Transverse colon (tissue), 4 donors: ENCODE data around the gene KPNB1. TPM values are rescaled to one million over a fixed set of nuclear protein-coding genes. Genes with fewer than 3 reads are reported as not detected.

Experiments
- DNase-seq: peaks from one replicate; pipeline ENCODE4 v3.0.0-alpha.2; 2019
- H3K27ac ChIP-seq, 4 donors: fragments of 200-600 bp; sonication (generic); 2 replicates each; pipeline ENCODE4 v1.5.1; 2016 to 2018; ENCODE audit warnings: inconsistent platforms in 4 of 4
- H3K27me3 ChIP-seq: fragments of 200-600 bp; sonication (generic); 2 replicates; pipeline ENCODE4 v1.5.1; 2017; ENCODE audit warnings: inconsistent platforms
- H3K36me3 ChIP-seq, 4 donors: fragments of 200-600 bp; sonication (generic); 2 replicates each; pipeline ENCODE4 v1.5.1; 2017 to 2019; ENCODE audit warnings: inconsistent platforms in 4 of 4
- H3K4me1 ChIP-seq, 4 donors: fragments of 200-600 bp; sonication (generic); 2 replicates each; pipeline ENCODE4 v1.5.1; 2017 to 2020; ENCODE audit warnings: inconsistent platforms in 4 of 4
- H3K4me3 ChIP-seq, 4 donors: fragments of 200-600 bp; sonication (generic); 1 replicate in 1 of 4; 2 replicates in 3 of 4; pipeline versions ENCODE4 v1.5.1 to v1.6.1; 2017 to 2019; ENCODE audit warnings: inconsistent platforms in 4 of 4
- H3K9me3 ChIP-seq, 2 donors: fragments of 200-600 bp; sonication (generic); 2 replicates each; pipeline ENCODE4 v1.5.1; 2017 to 2019; ENCODE audit warnings: inconsistent platforms in 2 of 2
- EP300 ChIP-seq: sonication (generic); formaldehyde crosslinking; IDR thresholded peaks from one replicate; pipeline ENCODE4 v1.6.1; 2017; ENCODE audit warnings: antibody characterized with exemption, low read depth
- POLR2A ChIP-seq: fragments of 450-650 bp; IDR thresholded peaks from one replicate; pipeline ENCODE4 v1.6.1; 2016; ENCODE audit warnings: antibody characterized with exemption, mild to moderate bottlenecking, moderate library complexity
- POLR2AphosphoS5 ChIP-seq, 3 donors: sonication (generic); formaldehyde crosslinking; IDR thresholded peaks; one replicate each; pipeline ENCODE4 v1.6.1; 2016; ENCODE audit warnings: antibody characterized with exemption in 3 of 3
- WGBS, 2 donors: methylation state at CpG; one replicate each; pipeline ENCODE4 v1.1.5; 2018; ENCODE audit warnings: low coverage in 1 of 2; 5-methylcytosine and 5-hydroxymethylcytosine counted together
- in situ Hi-C, 4 donors: fragments of 200-750 bp; cut with MboI; loops; one replicate each; pipeline versions ENCODE4 v1.15.0 to v1.15.1; 2017; ENCODE audit warnings: low sequenced_read_pairs in 3 of 4, low pct_ligation_motif_present in 1 of 4, low pct_unique_long_range_greater_than_20kb in 1 of 4
- intact Hi-C: fragments of 100-400 bp; cut with DNase I; formaldehyde crosslinking; loops from one replicate; pipeline ENCODE4 v1.15.1; 2023; ENCODE audit warnings: low total_unique reads
- total RNA-seq, 4 donors: library from RNA; depleted of rRNA; stranded (reverse); fragments of >200 nt; gene quantifications; one replicate each; pipeline ENCODE4 v1.1.0, GENCODE V29; 2016
- TF ChIP-seq, protein P1 (sequence below), 5 experiments: fragments of 200-600 bp in 3 of 5; fragments of 450-650 bp in 2 of 5; sonication (generic) in 3 of 5; IDR thresholded peaks; 1 replicate in 2 of 5; 2 replicates in 3 of 5; pipeline ENCODE4 v1.5.1; 2016 to 2017; ENCODE audit warnings: antibody characterized with exemption in 5 of 5, inconsistent platforms in 3 of 5, mild to moderate bottlenecking in 2 of 5, moderate library complexity in 1 of 5

Gene KPNB1
- total RNA-seq, 4 donors from 2014 or later, result 39.2 to 176 (median 133) TPM

DNA sequence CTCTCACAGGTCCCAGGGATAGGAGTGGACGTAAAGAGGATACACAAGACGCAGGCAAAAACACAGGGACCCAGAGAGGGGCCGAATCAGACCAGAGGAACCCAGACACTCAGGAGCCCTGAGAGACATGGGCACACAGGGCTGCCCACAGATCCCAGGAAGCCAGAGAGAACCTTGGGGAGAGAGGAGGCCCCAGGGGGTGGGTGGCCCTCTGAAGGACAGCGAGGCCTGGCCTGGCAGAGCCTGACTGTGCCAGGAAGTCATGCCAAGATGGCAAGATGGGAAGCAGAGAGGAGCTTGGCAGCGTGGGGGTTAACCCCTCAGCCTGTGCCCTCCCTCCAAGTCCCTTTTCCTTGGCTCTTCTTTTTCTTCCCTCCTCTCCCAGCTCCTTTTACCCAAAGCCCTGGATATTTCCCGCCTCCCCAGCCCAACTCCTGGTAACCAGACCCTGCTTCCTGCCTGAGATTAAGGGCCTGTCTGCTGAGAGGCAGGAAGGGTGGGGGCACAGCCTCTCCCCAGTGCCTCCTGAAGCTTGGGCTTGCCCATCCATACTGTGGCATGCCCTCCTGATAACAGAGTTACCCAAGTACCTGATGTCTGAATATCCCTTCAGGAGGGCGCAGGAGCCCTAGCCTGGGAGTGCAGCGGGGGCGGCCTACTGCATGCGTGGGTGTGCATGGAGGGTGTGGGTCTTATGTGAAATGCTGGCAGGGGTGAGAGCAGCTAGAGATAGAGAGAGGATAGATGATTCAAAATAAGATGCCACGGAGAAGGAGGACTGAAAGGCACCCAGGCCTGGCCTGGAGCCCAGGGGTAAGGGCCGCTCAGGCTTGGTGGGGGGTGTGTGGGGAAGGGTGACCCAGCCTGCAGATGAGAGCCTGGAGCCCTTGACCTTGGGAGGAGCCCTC lies 77.3 kb downstream of the KPNB1 start:
- peaks cover 52% of the 10 kb centered on the region for H3K27me3 ChIP-seq

DNA sequence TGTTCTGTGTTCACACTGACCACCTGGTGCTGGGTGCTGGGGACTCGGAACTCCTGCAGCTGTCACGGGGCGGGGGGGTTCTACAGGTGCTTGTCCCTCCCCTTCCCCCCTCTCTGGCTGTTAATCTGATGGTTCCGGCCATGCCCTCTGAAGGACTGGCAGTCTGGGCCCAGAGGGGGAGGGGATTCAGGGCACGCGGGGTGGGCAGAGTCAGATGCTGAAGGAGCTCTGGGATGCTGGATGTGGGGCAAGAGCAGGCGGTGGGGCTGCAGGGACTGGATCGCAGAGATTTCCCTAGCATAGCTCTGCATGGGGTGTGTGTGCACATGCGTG lies 78.0 kb downstream of the KPNB1 start:
- intact Hi-C loops, result no loop called here
- Histone ChIP-seq H3K4me3 (no peak overlapping the region), H3K4me1 (peaks cover 0 to 3% (median under 1%) of the 10 kb centered on the region in 4 donors), H3K27me3 (peaks cover 52% of the 10 kb centered on the region), H3K27ac (no peak overlapping the region), H3K36me3 (no peaks in the 10 kb centered on the region), H3K9me3 (no peaks in the 10 kb centered on the region)
- 78% methylated on average over 8 of the region's 9 CpGs; no CpG with 5 or more reads in 1 of the 2 donors for WGBS, 2 donors
- no peak for DNase-seq
- in situ Hi-C loops, result no loop called here
- TF ChIP-seq EP300 (no peak), POLR2A (no peak), POLR2AphosphoS5 (IDR thresholded peaks at IDR 0.05) (no peak)
- TF ChIP-seq, protein P1, sequence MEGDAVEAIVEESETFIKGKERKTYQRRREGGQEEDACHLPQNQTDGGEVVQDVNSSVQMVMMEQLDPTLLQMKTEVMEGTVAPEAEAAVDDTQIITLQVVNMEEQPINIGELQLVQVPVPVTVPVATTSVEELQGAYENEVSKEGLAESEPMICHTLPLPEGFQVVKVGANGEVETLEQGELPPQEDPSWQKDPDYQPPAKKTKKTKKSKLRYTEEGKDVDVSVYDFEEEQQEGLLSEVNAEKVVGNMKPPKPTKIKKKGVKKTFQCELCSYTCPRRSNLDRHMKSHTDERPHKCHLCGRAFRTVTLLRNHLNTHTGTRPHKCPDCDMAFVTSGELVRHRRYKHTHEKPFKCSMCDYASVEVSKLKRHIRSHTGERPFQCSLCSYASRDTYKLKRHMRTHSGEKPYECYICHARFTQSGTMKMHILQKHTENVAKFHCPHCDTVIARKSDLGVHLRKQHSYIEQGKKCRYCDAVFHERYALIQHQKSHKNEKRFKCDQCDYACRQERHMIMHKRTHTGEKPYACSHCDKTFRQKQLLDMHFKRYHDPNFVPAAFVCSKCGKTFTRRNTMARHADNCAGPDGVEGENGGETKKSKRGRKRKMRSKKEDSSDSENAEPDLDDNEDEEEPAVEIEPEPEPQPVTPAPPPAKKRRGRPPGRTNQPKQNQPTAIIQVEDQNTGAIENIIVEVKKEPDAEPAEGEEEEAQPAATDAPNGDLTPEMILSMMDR (IDR thresholded peaks at IDR 0.05), result no peak

More for the DNA sequence above, 77.3 kb downstream of the KPNB1 start:
- intact Hi-C loops (no loop called here), in situ Hi-C loops (no loop called here)
- H3K4me3 ChIP-seq, result no peak overlapping the region
- TF ChIP-seq POLR2AphosphoS5 (IDR thresholded peaks at IDR 0.05), result no peak
- TF ChIP-seq, protein P1 (IDR thresholded peaks at IDR 0.05), result no peak
- TF ChIP-seq POLR2A, result no peak
- no peak for TF ChIP-seq EP300
- no peaks in the 10 kb centered on the region for H3K4me1 ChIP-seq
- WGBS, 2 donors, result 90 to 93% methylated on average over 8 to 12 of the region's 12 CpGs
- H3K27ac ChIP-seq, result no peak overlapping the region
- H3K9me3 ChIP-seq, result no peaks in the 10 kb centered on the region
- no peak for DNase-seq
- no peaks in the 10 kb centered on the region for H3K36me3 ChIP-seq

DNA sequence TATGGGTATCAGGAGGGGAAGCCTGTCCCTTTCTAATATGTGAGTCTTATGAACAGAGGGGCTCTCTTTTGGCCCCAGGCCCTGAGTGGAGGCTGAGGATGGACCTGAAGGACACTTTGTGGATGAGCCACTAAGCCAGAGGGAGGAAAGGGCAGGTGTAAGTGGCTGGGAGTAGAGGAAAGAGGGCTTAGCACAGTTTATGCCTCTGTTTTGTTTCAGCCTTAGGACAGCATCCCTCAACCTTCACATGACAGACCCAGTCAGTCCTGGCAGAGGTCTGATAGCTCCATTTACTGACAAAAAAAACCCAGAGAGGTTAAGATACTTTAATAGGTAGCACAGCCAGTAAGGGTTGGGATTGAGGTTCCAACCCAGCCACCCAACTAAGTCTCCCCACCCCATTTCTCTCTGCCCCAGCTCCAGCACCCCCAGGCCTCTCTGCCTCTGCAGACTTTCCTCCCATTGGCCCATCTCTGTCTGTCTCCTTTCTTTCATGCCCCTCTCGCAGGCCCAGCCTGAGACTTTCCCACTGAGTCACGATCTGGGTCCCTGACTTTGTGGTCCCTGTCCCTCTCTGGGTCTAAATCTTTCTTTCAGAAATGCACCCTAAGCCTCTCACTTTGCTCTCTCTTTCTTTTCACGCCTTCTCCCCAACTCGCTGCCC lies 78.6 kb downstream of the KPNB1 start:
- in situ Hi-C loops, result no loop called here
- WGBS, 2 donors, result 76 to 81% methylated on average over 4 of the region's 4 CpGs
- TF ChIP-seq EP300, result no peak
- no peak for TF ChIP-seq POLR2AphosphoS5 (IDR thresholded peaks at IDR 0.05)
- no peak for TF ChIP-seq POLR2A
- TF ChIP-seq, protein P1 (IDR thresholded peaks at IDR 0.05), result no peak
- Histone ChIP-seq H3K9me3 (no peaks in the 10 kb centered on the region), H3K27ac (no peak overlapping the region), H3K36me3 (no peaks in the 10 kb centered on the region), H3K4me1 (peaks cover 0 to 10% (median 6%) of the 10 kb centered on the region in 4 donors), H3K4me3 (no peak overlapping the region), H3K27me3 (peaks cover 54% of the 10 kb centered on the region)
- DNase-seq, result no peak
- intact Hi-C loops, result no loop called here

DNA sequence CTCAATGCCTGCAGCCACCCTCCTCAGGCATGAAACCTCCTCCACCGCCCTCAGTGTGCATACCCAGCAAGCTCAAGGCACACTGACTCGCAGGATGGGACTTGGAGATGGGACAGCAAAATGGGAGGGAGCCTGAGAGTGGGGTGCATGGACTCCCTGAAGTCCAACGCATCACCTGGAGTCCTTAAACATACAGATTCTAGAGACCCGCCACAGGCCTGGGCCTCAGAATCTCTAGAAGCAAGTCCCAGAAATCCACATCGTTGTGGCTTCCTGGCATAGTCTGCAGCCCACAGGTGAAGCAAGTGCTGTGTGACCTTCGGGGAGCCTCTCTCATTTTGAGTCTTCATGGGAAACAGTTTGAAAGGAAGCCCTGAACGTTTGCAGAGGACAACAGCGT lies 79.8 kb downstream of the KPNB1 start:
- in situ Hi-C loops (no loop called here), intact Hi-C loops (no loop called here)
- no peak overlapping the region for H3K27ac ChIP-seq
- TF ChIP-seq, protein P1 (IDR thresholded peaks at IDR 0.05), result no peak
- TF ChIP-seq EP300 (no peak), POLR2A (no peak), POLR2AphosphoS5 (IDR thresholded peaks at IDR 0.05) (no peak)
- no peaks in the 10 kb centered on the region for H3K36me3 ChIP-seq
- peaks cover 61% of the 10 kb centered on the region for H3K27me3 ChIP-seq
- no peak for DNase-seq
- H3K9me3 ChIP-seq, result no peaks in the 10 kb centered on the region
- peaks cover 0 to 14% (median 9%) of the 10 kb centered on the region in 4 donors for H3K4me1 ChIP-seq
- WGBS, 2 donors, result 66 to 69% methylated on average over 2 to 8 of the region's 8 CpGs
- no peak overlapping the region for H3K4me3 ChIP-seq
